ENCODE results near the gene ZBTB3. TPM values are rescaled to one million over a fixed set of nuclear protein-coding genes. Genes with fewer than 3 reads are reported as not detected.
"Not testable (repeated sequence)": the region's sequence is repeated elsewhere in the genome, so short reads cannot be mapped to it uniquely, and the experiment has no call there.

ZBTB3 gene
- total RNA-seq, 1 experiment from 2014 or later: 82.3 TPM

- TF ChIP-seq ATF2 (CRISPR knock-in tag; IDR thresholded peaks at IDR 0.05; ENCODE audit: borderline replicate concordance, low read depth): no peak
- TF ChIP-seq ZNF219 (CRISPR knock-in tag; IDR thresholded peaks at IDR 0.05; ENCODE audit: borderline replicate concordance): peak; percentile 31; the same call in 1 of the 2 replicates
- peak; percentile 93 for TF ChIP-seq GTF2I (CRISPR knock-in tag; conservative IDR thresholded peaks at IDR 0.05)
Measured at GRCh38 chr11:62771144-62772021, 17.4 kb upstream of the ZBTB3 start, which contains the start of gene TAF6L (continued).

- peak; percentile 14 for ATAC-seq
- no peaks in the 10 kb centered on the region; the same call in 1 of the 2 replicates for H3K27me3 Mint-ChIP-seq (ENCODE audit: low read depth)
- no peak for DNase-seq (ENCODE audit: low spot score)
- peaks cover 21% of the 10 kb centered on the region for H3K36me3 Mint-ChIP-seq
- H3K9me3 Mint-ChIP-seq: no peaks in the 10 kb centered on the region
- no peak for TF ChIP-seq ZNF423 (CRISPR knock-in tag; IDR thresholded peaks at IDR 0.05)
- 0 out of 2 replicates have a peak, but pooled peaks have one; percentile 14 for TF ChIP-seq ZNF512 (CRISPR knock-in tag; IDR thresholded peaks at IDR 0.05; ENCODE audit: borderline replicate concordance)
- no peak for TF ChIP-seq OVOL2 (CRISPR knock-in tag; IDR thresholded peaks at IDR 0.05; ENCODE audit: borderline replicate concordance)
- TF ChIP-seq ERG (CRISPR knock-in tag; IDR thresholded peaks at IDR 0.05): no peak
- TF ChIP-seq FOXP1 (CRISPR knock-in tag; IDR thresholded peaks at IDR 0.05; ENCODE audit: borderline replicate concordance): no peak
- TF ChIP-seq ZNF219 (CRISPR knock-in tag; IDR thresholded peaks at IDR 0.05; ENCODE audit: borderline replicate concordance): no peak
- TF ChIP-seq PRDM15 (CRISPR knock-in tag; IDR thresholded peaks at IDR 0.05): peak; percentile 80
- 0 out of 2 replicates have a peak, but pooled peaks have one; percentile 11 for TF ChIP-seq TEAD1 (CRISPR knock-in tag; IDR thresholded peaks at IDR 0.05)
- TF ChIP-seq USF1 (CRISPR knock-in tag; IDR thresholded peaks at IDR 0.05): no peak
- no peak for TF ChIP-seq NFATC4 (CRISPR knock-in tag; IDR thresholded peaks at IDR 0.05)
- CTCF ChIA-PET: interaction anchor here (0.6 to 11.6 kb wide), 17 partner anchors 11 to 346 kb away, joined by 3 to 121 read pairs (median 7); partner anchors contain the start of genes BSCL2, C11orf98, CSKMT and GNG3
- peaks cover 14% of the 10 kb centered on the region for H3K4me1 Mint-ChIP-seq
- H3K4me3 Mint-ChIP-seq: peak overlapping the region; percentile 88
- H3K27ac Mint-ChIP-seq: peak overlapping the region; percentile 98
- POLR2A ChIA-PET: interaction anchor here (0.6 to 5.3 kb wide), 8 partner anchors 13 to 1385 kb away, joined by 4 to 25 read pairs (median 5); partner anchors contain the start of genes BSCL2, C11orf98, CSKMT and STX5
Measured at GRCh38 chr11:62770778-62771143, 16.8 kb upstream of the ZBTB3 start.

- Mint-ChIP-seq H3K27ac (peak overlapping the region; percentile 95), H3K4me1 (peaks cover 32% of the 10 kb centered on the region), H3K36me3 (peaks cover 21% of the 10 kb centered on the region), H3K4me3 (peak overlapping the region; percentile 89)
- not testable (repeated sequence) for ATAC-seq; H3K27me3 Mint-ChIP-seq (ENCODE audit: low read depth); H3K9me3 Mint-ChIP-seq
- POLR2A ChIA-PET: interaction anchor here (0.6 to 1.4 kb wide), 5 partner anchors 55 to 1483 kb away, joined by 3 to 6 read pairs (median 5); partner anchors contain the start of genes C11orf98 and CSKMT
- peak; percentile 32 for DNase-seq (ENCODE audit: low spot score)
- CTCF ChIA-PET: interaction anchor here (0.6 to 5.4 kb wide), 6 partner anchors 10 to 169 kb away, joined by 3 to 66 read pairs (median 4); partner anchors contain the start of genes HNRNPUL2, TAF6L, TMEM179B and TTC9C
Measured at GRCh38 chr11:62760867-62761227, 6.9 kb upstream of the ZBTB3 start.

All from WTC11 (cell line).